GM12875 (cell line): ENCODE data around the gene CDH4.

Experiments
- H3K4me3 ChIP-seq: one replicate; pipeline ENCODE4 v1.5.1; 2011; ENCODE audit warnings: low read depth, low read length, control low read depth
- CTCF ChIP-seq: IDR thresholded peaks from 2 replicates; pipeline ENCODE4 v1.5.1; 2011; ENCODE audit warnings: low read depth, mild to moderate bottlenecking, control low read depth, inconsistent platforms, low read length, moderate library complexity, borderline replicate concordance; ENCODE audit not compliant: insufficient read depth

The CDH4 gene

DNA sequence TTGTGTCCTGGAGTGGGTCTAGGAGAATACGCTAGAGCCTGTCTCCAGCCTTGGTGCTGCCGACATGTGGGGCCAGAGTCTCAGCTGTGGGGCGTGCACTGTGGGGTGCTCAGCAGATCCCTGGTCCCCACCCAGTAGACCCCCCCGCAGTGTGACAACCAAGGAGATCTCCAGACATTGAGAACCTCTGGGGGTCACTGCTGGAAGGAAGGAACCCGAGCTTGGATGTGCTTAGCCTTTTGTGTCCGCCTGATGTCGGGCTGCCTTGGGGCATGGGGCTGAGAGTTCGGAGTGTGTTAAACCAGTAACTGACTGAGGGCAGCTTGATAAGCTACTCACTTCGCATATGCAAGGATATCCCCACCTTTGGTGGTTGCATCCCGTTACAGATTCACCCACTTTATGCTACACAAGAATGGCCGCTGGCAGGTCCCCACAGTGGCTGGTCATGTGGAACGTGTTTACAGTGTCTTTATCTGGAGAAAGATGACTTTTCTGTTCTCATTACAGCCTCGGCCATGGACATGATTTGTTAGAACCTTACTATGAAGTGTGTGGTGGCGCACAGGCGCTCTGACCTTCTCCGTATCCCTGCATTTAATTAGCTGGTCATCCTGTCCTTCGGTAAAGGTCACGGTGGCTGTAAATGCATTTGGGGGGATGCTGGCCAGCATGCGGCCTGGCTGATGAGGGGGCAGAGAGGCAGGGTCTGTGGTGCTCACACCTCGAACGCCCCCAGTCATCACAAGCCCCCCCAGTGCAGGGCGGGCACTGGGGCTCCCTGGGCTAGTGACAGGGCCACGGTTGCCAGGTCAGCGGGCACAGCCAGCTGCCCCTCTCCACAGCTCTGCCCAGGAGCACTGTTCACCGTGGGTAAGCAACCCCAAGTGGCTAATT lies 446.8 kb downstream of the CDH4 start:
- no peak overlapping the region for H3K4me3 ChIP-seq
- no peak for TF ChIP-seq CTCF

GRCh38 chr20:61699495-61700374 lies 447.7 kb downstream of the CDH4 start:
- no peak for TF ChIP-seq CTCF
- H3K4me3 ChIP-seq, result no peak overlapping the region

DNA sequence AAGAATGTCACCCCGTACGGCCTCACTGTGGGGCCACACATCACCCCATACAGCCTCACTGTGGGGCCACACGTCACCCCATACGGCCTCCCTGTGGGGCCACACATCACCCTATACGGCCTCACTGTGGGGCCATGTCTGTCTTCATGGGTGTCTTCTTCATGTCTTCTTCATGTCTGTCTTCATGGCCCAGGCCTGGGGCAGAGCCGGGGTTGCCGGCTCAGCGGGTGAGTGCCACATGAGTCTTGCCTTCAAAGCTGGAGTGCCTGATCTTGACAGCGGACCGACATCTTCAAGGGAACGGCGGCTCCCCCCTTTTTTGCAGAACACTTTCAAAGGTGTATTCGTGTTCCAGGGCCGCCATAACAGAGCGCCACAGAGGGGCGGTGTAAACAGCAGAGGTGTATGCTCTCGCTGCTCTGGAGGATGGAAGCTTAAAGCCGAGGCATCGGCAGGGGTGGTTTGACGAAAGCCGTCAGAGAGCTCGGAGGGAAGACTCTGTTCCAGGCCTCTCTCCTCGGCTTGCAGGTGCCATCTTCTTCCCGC lies 448.6 kb downstream of the CDH4 start:
- TF ChIP-seq CTCF, result no peak
- no peak overlapping the region for H3K4me3 ChIP-seq

DNA sequence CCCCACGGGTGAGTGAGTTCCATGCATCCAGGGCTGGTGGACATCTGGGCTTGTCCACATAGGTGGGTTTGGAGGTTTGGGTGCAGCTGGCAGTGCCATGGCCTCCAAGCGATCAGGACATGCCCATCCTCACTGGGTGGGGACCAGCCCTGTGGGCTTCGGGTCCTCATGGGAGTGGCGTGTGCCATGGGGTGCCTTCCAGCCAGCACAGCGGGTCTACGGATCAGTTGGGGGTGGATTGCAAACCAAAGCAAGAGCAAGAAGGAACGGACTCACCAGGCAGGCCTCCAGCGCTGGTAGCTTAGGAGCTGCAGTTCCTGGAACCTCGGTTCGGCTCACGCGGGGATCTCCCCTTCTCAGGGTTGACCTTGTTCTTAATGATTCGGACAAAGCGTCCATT lies 449.3 kb downstream of the CDH4 start:
- H3K4me3 ChIP-seq, result no peak overlapping the region
- TF ChIP-seq CTCF, result no peak

- H3K4me3 ChIP-seq, result no peak overlapping the region
- no peak for TF ChIP-seq CTCF
These were observed 449.7 kb downstream of the CDH4 start for GRCh38 chr20:61701802-61702201.

DNA sequence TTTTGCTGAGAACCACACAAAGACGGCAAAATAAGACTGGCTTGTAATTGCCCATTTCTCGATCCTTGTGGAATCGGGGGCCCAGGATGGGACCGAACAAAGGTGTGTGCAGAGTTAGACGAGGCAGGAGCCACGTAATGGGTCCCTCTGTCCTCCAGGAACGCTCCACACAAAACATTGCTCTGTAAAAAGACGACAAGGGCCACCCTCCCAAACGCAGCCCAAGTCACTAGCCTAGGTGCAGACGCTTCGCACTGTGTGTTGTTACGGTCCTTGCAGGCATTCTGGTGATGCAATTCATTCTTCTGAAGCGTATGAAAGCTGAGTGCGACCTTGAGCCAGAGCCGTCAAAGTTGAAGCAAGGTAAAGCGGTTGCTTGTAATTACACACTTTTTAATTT lies 450.2 kb downstream of the CDH4 start:
- no peak for TF ChIP-seq CTCF
- H3K4me3 ChIP-seq, result no peak overlapping the region
